ENCODE measurements around the gene SETBP1.

The SETBP1 gene

DNA sequence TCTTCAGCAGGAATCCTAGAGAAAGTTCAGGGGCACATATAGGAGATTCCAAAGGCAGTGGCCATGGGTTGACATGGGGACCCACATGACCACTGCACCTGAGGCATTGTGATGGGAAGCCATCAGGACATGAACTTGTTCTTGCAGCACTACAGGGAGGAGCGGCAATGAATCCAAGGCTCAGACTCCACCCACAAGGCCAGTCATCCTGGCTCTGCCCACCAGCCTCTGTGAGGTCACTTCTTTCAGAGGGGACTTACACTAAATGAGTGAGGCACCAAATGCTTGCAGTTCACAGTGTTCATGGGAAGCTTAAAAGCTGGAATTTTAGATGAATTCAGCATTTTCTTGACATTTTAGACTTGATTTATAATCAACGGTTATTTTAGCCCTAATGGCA is 254.2 kb downstream of the SETBP1 start:
- ChIA-PET POLR2A (no interaction called here), CTCF (interaction anchor here (0.7 to 1.4 kb wide), 2 partner anchors 10 to 34 kb away, joined by 3 to 4 read pairs; no protein-coding TSS in a partner anchor)
- Histone ChIP-seq H3K27ac (ENCODE audit: extremely low read depth, low read depth, low read length) (no peak overlapping the region), H3K9me3 (ENCODE audit: control insufficient read depth, insufficient read depth, low read depth, low read length) (no peaks in the 10 kb centered on the region), H3K36me3 (ENCODE audit: control insufficient read depth in 2 of 2, insufficient read depth in 1 of 2, low read length in 2 of 2) (no peaks in the 10 kb centered on the region), H3K4me1 (ENCODE audit: control insufficient read depth, insufficient read depth, low read length) (peaks cover 16% of the 10 kb centered on the region), H3K4me3 (ENCODE audit: low read depth, low read length) (no peak overlapping the region)
- no peak for TF ChIP-seq GLIS1 (tag by site-specific recombination; IDR thresholded peaks at IDR 0.05)
- TF ChIP-seq, protein P1, sequence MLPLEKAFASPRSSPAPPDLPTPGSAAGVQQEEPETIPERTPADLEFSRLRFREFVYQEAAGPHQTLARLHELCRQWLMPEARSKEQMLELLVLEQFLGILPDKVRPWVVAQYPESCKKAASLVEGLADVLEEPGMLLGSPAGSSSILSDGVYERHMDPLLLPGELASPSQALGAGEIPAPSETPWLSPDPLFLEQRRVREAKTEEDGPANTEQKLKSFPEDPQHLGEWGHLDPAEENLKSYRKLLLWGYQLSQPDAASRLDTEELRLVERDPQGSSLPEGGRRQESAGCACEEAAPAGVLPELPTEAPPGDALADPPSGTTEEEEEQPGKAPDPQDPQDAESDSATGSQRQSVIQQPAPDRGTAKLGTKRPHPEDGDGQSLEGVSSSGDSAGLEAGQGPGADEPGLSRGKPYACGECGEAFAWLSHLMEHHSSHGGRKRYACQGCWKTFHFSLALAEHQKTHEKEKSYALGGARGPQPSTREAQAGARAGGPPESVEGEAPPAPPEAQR (tag by site-specific recombination; IDR thresholded peaks at IDR 0.05): no peak
- no peak for TF ChIP-seq ZNF24 (tag by site-specific recombination; IDR thresholded peaks at IDR 0.05)
- no peak for TF ChIP-seq MEIS1 (CRISPR knock-in tag; IDR thresholded peaks at IDR 0.05; ENCODE audit: borderline replicate concordance)
- TF ChIP-seq, protein P2, sequence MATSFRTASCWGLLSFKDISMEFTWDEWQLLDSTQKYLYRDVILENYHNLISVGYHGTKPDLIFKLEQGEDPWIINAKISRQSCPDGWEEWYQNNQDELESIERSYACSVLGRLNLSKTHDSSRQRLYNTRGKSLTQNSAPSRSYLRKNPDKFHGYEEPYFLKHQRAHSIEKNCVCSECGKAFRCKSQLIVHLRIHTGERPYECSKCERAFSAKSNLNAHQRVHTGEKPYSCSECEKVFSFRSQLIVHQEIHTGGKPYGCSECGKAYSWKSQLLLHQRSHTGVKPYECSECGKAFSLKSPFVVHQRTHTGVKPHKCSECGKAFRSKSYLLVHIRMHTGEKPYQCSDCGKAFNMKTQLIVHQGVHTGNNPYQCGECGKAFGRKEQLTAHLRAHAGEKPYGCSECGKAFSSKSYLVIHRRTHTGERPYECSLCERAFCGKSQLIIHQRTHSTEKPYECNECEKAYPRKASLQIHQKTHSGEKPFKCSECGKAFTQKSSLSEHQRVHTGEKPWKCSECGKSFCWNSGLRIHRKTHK (tag by site-specific recombination; IDR thresholded peaks at IDR 0.05): no peak
- TF ChIP-seq, protein P3, sequence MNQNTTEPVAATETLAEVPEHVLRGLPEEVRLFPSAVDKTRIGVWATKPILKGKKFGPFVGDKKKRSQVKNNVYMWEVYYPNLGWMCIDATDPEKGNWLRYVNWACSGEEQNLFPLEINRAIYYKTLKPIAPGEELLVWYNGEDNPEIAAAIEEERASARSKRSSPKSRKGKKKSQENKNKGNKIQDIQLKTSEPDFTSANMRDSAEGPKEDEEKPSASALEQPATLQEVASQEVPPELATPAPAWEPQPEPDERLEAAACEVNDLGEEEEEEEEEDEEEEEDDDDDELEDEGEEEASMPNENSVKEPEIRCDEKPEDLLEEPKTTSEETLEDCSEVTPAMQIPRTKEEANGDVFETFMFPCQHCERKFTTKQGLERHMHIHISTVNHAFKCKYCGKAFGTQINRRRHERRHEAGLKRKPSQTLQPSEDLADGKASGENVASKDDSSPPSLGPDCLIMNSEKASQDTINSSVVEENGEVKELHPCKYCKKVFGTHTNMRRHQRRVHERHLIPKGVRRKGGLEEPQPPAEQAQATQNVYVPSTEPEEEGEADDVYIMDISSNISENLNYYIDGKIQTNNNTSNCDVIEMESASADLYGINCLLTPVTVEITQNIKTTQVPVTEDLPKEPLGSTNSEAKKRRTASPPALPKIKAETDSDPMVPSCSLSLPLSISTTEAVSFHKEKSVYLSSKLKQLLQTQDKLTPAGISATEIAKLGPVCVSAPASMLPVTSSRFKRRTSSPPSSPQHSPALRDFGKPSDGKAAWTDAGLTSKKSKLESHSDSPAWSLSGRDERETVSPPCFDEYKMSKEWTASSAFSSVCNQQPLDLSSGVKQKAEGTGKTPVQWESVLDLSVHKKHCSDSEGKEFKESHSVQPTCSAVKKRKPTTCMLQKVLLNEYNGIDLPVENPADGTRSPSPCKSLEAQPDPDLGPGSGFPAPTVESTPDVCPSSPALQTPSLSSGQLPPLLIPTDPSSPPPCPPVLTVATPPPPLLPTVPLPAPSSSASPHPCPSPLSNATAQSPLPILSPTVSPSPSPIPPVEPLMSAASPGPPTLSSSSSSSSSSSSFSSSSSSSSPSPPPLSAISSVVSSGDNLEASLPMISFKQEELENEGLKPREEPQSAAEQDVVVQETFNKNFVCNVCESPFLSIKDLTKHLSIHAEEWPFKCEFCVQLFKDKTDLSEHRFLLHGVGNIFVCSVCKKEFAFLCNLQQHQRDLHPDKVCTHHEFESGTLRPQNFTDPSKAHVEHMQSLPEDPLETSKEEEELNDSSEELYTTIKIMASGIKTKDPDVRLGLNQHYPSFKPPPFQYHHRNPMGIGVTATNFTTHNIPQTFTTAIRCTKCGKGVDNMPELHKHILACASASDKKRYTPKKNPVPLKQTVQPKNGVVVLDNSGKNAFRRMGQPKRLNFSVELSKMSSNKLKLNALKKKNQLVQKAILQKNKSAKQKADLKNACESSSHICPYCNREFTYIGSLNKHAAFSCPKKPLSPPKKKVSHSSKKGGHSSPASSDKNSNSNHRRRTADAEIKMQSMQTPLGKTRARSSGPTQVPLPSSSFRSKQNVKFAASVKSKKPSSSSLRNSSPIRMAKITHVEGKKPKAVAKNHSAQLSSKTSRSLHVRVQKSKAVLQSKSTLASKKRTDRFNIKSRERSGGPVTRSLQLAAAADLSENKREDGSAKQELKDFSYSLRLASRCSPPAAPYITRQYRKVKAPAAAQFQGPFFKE (tag by site-specific recombination; IDR thresholded peaks at IDR 0.05; ENCODE audit: borderline replicate concordance): no peak
- no peak for TF ChIP-seq ZNF350 (tag by site-specific recombination; IDR thresholded peaks at IDR 0.05)
- TF ChIP-seq, protein P4, sequence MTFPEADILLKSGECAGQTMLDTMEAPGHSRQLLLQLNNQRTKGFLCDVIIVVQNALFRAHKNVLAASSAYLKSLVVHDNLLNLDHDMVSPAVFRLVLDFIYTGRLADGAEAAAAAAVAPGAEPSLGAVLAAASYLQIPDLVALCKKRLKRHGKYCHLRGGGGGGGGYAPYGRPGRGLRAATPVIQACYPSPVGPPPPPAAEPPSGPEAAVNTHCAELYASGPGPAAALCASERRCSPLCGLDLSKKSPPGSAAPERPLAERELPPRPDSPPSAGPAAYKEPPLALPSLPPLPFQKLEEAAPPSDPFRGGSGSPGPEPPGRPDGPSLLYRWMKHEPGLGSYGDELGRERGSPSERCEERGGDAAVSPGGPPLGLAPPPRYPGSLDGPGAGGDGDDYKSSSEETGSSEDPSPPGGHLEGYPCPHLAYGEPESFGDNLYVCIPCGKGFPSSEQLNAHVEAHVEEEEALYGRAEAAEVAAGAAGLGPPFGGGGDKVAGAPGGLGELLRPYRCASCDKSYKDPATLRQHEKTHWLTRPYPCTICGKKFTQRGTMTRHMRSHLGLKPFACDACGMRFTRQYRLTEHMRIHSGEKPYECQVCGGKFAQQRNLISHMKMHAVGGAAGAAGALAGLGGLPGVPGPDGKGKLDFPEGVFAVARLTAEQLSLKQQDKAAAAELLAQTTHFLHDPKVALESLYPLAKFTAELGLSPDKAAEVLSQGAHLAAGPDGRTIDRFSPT (tag by site-specific recombination; IDR thresholded peaks at IDR 0.05): no peak
- TF ChIP-seq, protein P5, sequence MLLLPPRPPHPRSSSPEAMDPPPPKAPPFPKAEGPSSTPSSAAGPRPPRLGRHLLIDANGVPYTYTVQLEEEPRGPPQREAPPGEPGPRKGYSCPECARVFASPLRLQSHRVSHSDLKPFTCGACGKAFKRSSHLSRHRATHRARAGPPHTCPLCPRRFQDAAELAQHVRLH (tag by site-specific recombination; IDR thresholded peaks at IDR 0.05): no peak
- no peak for TF ChIP-seq ZNF777 (tag by site-specific recombination; IDR thresholded peaks at IDR 0.05; ENCODE audit: borderline replicate concordance)
- no peak for TF ChIP-seq ZNF174 (tag by site-specific recombination; IDR thresholded peaks at IDR 0.05)
- TF ChIP-seq TRIM28 (IDR thresholded peaks at IDR 0.05; ENCODE audit: borderline replicate concordance, low read length): no peak
- no peak for TF ChIP-seq ZNF311 (tag by site-specific recombination; IDR thresholded peaks at IDR 0.05; ENCODE audit: borderline replicate concordance)

DNA sequence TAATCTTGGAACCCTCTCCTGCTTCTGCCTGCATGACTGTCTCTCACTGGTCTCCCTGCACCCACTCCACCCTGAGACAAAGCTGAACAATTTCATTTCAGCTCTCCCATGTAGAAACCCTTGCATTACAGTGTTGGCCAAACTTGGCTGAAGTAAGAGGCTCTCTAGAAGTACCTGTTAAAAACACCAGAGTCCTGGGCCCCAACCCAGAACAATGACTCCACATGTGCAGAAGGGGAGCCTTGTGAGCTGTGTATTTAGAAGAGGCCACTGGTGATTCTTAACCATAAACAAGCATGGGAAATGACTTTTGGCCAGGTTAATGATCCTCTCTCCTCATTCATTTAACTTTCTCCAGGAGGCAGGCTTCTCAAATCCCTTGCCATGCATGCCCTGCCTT is 254.8 kb downstream of the SETBP1 start:
- Histone ChIP-seq H3K9me3 (ENCODE audit: control insufficient read depth, insufficient read depth, low read depth, low read length) (no peaks in the 10 kb centered on the region), H3K27ac (ENCODE audit: extremely low read depth, low read depth, low read length) (no peak overlapping the region), H3K4me1 (ENCODE audit: control insufficient read depth, insufficient read depth, low read length) (peaks cover 16% of the 10 kb centered on the region), H3K36me3 (ENCODE audit: control insufficient read depth in 2 of 2, insufficient read depth in 1 of 2, low read length in 2 of 2) (no peaks in the 10 kb centered on the region), H3K4me3 (ENCODE audit: low read depth, low read length) (no peak overlapping the region)
- CTCF ChIA-PET: interaction anchor here (0.7 to 1.4 kb wide), 3 partner anchors 10 to 451 kb away, joined by 3 read pairs; no protein-coding TSS in a partner anchor
- TF ChIP-seq ZBTB20 (tag by site-specific recombination; IDR thresholded peaks at IDR 0.05) (0 out of 2 replicates have a peak, but pooled peaks have one; percentile 18), ZNF174 (tag by site-specific recombination; IDR thresholded peaks at IDR 0.05) (no peak), ZXDB (tag by site-specific recombination; IDR thresholded peaks at IDR 0.05) (no peak), ZIC2 (tag by site-specific recombination; IDR thresholded peaks at IDR 0.05) (no peak)
- TF ChIP-seq, protein P6, sequence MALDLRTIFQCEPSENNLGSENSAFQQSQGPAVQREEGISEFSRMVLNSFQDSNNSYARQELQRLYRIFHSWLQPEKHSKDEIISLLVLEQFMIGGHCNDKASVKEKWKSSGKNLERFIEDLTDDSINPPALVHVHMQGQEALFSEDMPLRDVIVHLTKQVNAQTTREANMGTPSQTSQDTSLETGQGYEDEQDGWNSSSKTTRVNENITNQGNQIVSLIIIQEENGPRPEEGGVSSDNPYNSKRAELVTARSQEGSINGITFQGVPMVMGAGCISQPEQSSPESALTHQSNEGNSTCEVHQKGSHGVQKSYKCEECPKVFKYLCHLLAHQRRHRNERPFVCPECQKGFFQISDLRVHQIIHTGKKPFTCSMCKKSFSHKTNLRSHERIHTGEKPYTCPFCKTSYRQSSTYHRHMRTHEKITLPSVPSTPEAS (tag by site-specific recombination; IDR thresholded peaks at IDR 0.05): no peak
- POLR2A ChIA-PET: no interaction called here
